GM23338 (cell line): ENCODE data around the gene CCDC81. TPM values are rescaled to one million over a fixed set of nuclear protein-coding genes. Genes with fewer than 3 reads are reported as not detected.
A peak's percentile ranks its signal among the peaks of the same experiment; 100 is the strongest.

Experiments used
- ATAC-seq: fragments of 200-7000 bp; cut with Tn5 transposase; 3 replicates; pipeline ENCODE4 v1.9.1; 2020
- DNase-seq: peaks from one replicate; pipeline ENCODE4 v3.0.0-alpha.2; 2015; ENCODE audit warnings: low spot score
- H2AFZ ChIP-seq: fragments of 200-600 bp; sonication (generic); 2 replicates; pipeline ENCODE4 v1.8.0; 2016; ENCODE audit warnings: antibody characterized with exemption, mild to moderate bottlenecking, moderate library complexity
- H3F3A ChIP-seq: fragments of 200-600 bp; sonication (generic); replicated peaks from 2 replicates; pipeline ENCODE4 v1.8.0; 2017; ENCODE audit warnings: antibody characterized with exemption, mixed run types, low read depth
- H3K27ac ChIP-seq: fragments of 200-600 bp; sonication (generic); 2 replicates; pipeline ENCODE4 v1.6.1; 2016; ENCODE audit warnings: low read depth
- H3K27me3 ChIP-seq: fragments of 200-600 bp; sonication (generic); 2 replicates; pipeline ENCODE4 v1.8.0; 2016; ENCODE audit warnings: mild to moderate bottlenecking, mixed run types, moderate library complexity; ENCODE audit not compliant: insufficient read depth
- H3K36me3 ChIP-seq: fragments of 200-600 bp; sonication (generic); 2 replicates; pipeline ENCODE4 v1.8.0; 2016; ENCODE audit warnings: mild to moderate bottlenecking; ENCODE audit not compliant: insufficient read depth
- H3K4me1 ChIP-seq: fragments of 200-600 bp; sonication (generic); 2 replicates; pipeline ENCODE4 v1.8.0; 2016; ENCODE audit warnings: mild to moderate bottlenecking, moderate library complexity; ENCODE audit not compliant: insufficient read depth
- H3K4me2 ChIP-seq: fragments of 200-600 bp; sonication (generic); 2 replicates; pipeline ENCODE4 v1.7.1; 2017; ENCODE audit warnings: mixed run types
- H3K4me3 ChIP-seq: fragments of 200-600 bp; sonication (generic); 2 replicates; pipeline ENCODE4 v1.6.1; 2016; ENCODE audit warnings: mixed run types
- H3K79me2 ChIP-seq: fragments of 200-600 bp; sonication (generic); replicated peaks from 2 replicates; pipeline ENCODE4 v1.8.0; 2017; ENCODE audit warnings: mild to moderate bottlenecking; ENCODE audit not compliant: insufficient read depth
- H3K9me2 ChIP-seq: fragments of 200-600 bp; sonication (generic); 2 replicates; pipeline ENCODE4 v1.8.0; 2017; ENCODE audit not compliant: insufficient read depth
- H4K20me1 ChIP-seq: fragments of 200-600 bp; sonication (generic); replicated peaks from 2 replicates; pipeline ENCODE4 v1.8.0; 2017; ENCODE audit warnings: mild to moderate bottlenecking; ENCODE audit not compliant: insufficient read depth
- H3K27ac Mint-ChIP-seq: 2 replicates; pipeline ENCODE4 v1.8.0; 2020; ENCODE audit warnings: inconsistent platforms, mild to moderate bottlenecking, moderate library complexity, mixed read lengths
- H3K27me3 Mint-ChIP-seq: 3 replicates; pipeline ENCODE4 v1.8.0; 2022; ENCODE audit warnings: low read depth, mild to moderate bottlenecking, moderate library complexity, mixed read lengths, inconsistent platforms; ENCODE audit not compliant: insufficient read depth, poor library complexity
- H3K36me3 Mint-ChIP-seq: 3 replicates; pipeline ENCODE4 v1.8.0; 2021; ENCODE audit warnings: low read depth, mild to moderate bottlenecking, inconsistent platforms, moderate library complexity, mixed read lengths
- H3K4me1 Mint-ChIP-seq: 3 replicates; pipeline ENCODE4 v1.8.0; 2020; ENCODE audit warnings: mild to moderate bottlenecking, inconsistent platforms, mixed read lengths
- H3K4me3 Mint-ChIP-seq: 3 replicates; pipeline ENCODE4 v1.8.0; 2021; ENCODE audit warnings: moderate library complexity, mild to moderate bottlenecking, inconsistent platforms, mixed read lengths
- H3K9me3 Mint-ChIP-seq: 3 replicates; pipeline ENCODE4 v1.8.0; 2020; ENCODE audit warnings: moderate library complexity, mild to moderate bottlenecking, inconsistent platforms, mixed read lengths
- CREB1 ChIP-seq: fragments of 250-450 bp; sonication (Bioruptor Pico); IDR thresholded peaks from 2 replicates; pipeline ENCODE4 v1.5.0; 2020; ENCODE audit warnings: low read depth, mild to moderate bottlenecking, moderate library complexity
- CTCF ChIP-seq, 2 experiments: fragments of 200-600 bp in 1 of 2; sonication (generic) in 1 of 2; conservative IDR thresholded peaks; 2 replicates each; pipeline versions ENCODE4 v1.5.1 to v1.6.1; 2016 to 2017; ENCODE audit warnings: antibody characterized with exemption in 2 of 2, low read depth in 2 of 2, mild to moderate bottlenecking in 2 of 2, moderate library complexity in 1 of 2
- ETS1 ChIP-seq: IDR thresholded peaks from 2 replicates; pipeline ENCODE4 v1.6.1; 2016; ENCODE audit warnings: antibody characterized with exemption
- EZH2 ChIP-seq: fragments of 200-600 bp; sonication (generic); IDR thresholded peaks from one replicate; pipeline ENCODE4 v1.8.0; 2017; ENCODE audit warnings: antibody characterized with exemption, mild to moderate bottlenecking, low read depth; ENCODE audit not compliant: unreplicated experiment
- EZH2phosphoT487 ChIP-seq: fragments of 200-600 bp; sonication (generic); IDR thresholded peaks from one replicate; pipeline ENCODE4 v1.8.1; 2018; ENCODE audit warnings: antibody characterized with exemption; ENCODE audit not compliant: unreplicated experiment
- POLR2AphosphoS5 ChIP-seq: IDR thresholded peaks from 2 replicates; pipeline ENCODE4 v1.6.1; 2016; ENCODE audit warnings: antibody characterized with exemption, low read depth
- ZNF331 ChIP-seq: fragments of 250-450 bp; sonication (Bioruptor Pico); IDR thresholded peaks from 2 replicates; pipeline ENCODE4 v1.5.0; 2020; ENCODE audit warnings: low read depth, mild to moderate bottlenecking, moderate library complexity
- ZNF462 ChIP-seq: fragments of 250-450 bp; sonication (Bioruptor Pico); IDR thresholded peaks from 2 replicates; pipeline ENCODE4 v1.5.0; 2020; ENCODE audit warnings: mild to moderate bottlenecking, moderate library complexity
- long read RNA-seq: library from polyadenylated mRNA; unstranded; transcript quantifications from one replicate; pipeline ENCODE4 v2.0.0, GENCODE V29; 2020; ENCODE audit not compliant: unreplicated experiment
- polyA plus RNA-seq: library from polyadenylated mRNA; unstranded; fragments of >200 nt; fragmentation: Nextera tagmentation; extraction: Ambion mirVana; gene quantifications from 2 replicates; pipeline ENCODE4 v1.2.1, GENCODE V29; 2016
- total RNA-seq: library from RNA; depleted of rRNA; stranded (reverse); fragments of >200 nt; shearing (Covaris generic); gene quantifications from 2 replicates; pipeline ENCODE4 v1.2.3, GENCODE V29; 2014; rRNA removed

The CCDC81 gene
- total RNA-seq (0.43 and 4.3 TPM in 2 replicates), polyA plus RNA-seq (0.37 and 0.83 TPM in 2 replicates)
- long read RNA-seq: 0 reads

GRCh38 chr11:86374586-86374985 is at the start of gene CCDC81:
Gene CCDC81 (plus strand): TSS chr11:86374887. CDS start chr11:86375164, 277 bp downstream.
- peaks cover 13% of the 10 kb centered on the region for H3K4me1 Mint-ChIP-seq
- peak; percentile 100 for ATAC-seq
- H3K9me3 Mint-ChIP-seq: peaks cover 3% of the 10 kb centered on the region; the same call in 1 of the 3 replicates
- DNase-seq: peak; percentile 95
- TF ChIP-seq ZNF462 (CRISPR knock-in tag): no peak
- no peak for TF ChIP-seq CTCF (conservative IDR thresholded peaks at IDR 0.05; ENCODE audit: low read depth in 2 of 2)
- TF ChIP-seq CREB1: no peak
- TF ChIP-seq POLR2AphosphoS5: no peak
- TF ChIP-seq EZH2phosphoT487: no peak
- TF ChIP-seq EZH2: no peak
- TF ChIP-seq ETS1: no peak
- TF ChIP-seq ZNF331 (CRISPR knock-in tag): no peak
- peak within 1 kb of the TSS; percentile 84 for H3K4me2 ChIP-seq
- H3K27me3 ChIP-seq: no peaks in the 10 kb centered on the region
- peaks cover 3% of the 10 kb centered on the region for H3K27me3 Mint-ChIP-seq
- H4K20me1 ChIP-seq: no peaks in the 10 kb centered on the region
- H3K9me2 ChIP-seq: no peaks in the 10 kb centered on the region
- no peak within 1 kb of the TSS for H3K27ac ChIP-seq
- no peak within 1 kb of the TSS for H3K27ac Mint-ChIP-seq
- H3K79me2 ChIP-seq: no peaks in the 10 kb centered on the region
- peak within 1 kb of the TSS; percentile 50 for H3K4me3 ChIP-seq
- no peaks in the 10 kb centered on the region for H3F3A ChIP-seq
- peak within 1 kb of the TSS; percentile 72 for H3K4me3 Mint-ChIP-seq
- H2AFZ ChIP-seq: peak within 1 kb of the TSS; percentile 93
- peaks cover 11% of the 10 kb centered on the region for H3K4me1 ChIP-seq
- H3K36me3 ChIP-seq: no peaks in the 10 kb centered on the region
- peaks cover 6% of the 10 kb centered on the region; the same call in 2 of the 3 replicates for H3K36me3 Mint-ChIP-seq
